ENCODE data around the gene RPTOR. TPM values are rescaled to one million over a fixed set of nuclear protein-coding genes. Genes with fewer than 3 reads are reported as not detected.

The RPTOR gene
- total RNA-seq, 6 experiments from 2014 or later = 34.4 to 39.2 (median 35.5) TPM

DNA sequence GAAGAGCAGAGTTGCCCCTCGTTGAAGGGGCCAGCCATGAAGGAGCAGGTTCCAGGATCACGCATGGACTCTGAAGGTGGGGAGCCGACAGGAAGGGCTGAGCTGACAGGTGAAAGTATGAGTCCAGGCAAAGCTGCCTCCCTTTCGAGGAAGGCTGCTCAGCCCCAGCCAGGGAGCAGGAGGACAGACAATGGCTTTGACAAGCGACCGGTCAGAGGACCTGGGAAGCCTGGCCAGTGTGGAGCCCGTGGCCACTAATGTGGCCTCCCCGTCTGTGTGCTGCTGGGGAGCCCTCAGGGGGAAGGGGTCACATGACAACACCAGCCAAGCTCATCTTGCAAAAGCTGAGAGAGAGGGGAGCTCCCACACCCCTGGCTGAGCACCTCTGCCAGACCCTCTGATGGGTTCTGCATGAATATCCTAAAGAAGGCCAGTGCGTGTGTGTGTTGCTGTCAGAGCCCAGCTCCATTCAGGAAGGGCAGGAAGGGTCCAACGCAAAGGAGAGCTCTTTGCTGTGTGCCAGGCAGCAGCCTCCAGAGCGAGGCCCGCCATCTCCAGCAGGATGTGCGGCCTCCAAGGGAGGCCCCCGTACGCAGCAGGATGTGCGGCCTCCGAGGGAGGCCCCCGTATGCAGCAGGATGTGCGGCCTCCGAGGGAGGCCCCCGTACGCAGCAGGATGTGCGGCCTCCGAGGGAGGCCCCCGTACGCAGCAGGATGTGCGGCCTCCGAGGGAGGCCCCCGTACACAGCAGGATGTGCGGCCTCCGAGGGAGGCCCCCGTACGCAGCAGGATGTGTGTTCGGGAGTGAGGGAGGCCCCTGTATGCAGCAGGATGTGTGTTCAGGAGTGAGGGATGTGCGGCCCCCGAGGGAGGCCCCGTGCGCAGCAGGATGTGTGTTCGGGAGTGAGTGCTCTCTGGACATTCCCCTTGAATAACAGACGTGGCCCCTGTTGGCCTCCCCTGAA lies 344.9 kb downstream of the RPTOR start:
- no peak for DNase-seq
- Mint-ChIP-seq H3K36me3 (ENCODE audit: low read depth) (peaks cover 38% of the 10 kb centered on the region), H3K4me3 (no peak overlapping the region), H3K4me1 (ENCODE audit: low read depth) (peaks cover 31% of the 10 kb centered on the region), H3K27me3 (ENCODE audit: insufficient read depth) (peaks cover 5% of the 10 kb centered on the region), H3K9me3 (no peaks in the 10 kb centered on the region), H3K27ac (peak overlapping the region; percentile 67)
- TF ChIP-seq, protein P1, sequence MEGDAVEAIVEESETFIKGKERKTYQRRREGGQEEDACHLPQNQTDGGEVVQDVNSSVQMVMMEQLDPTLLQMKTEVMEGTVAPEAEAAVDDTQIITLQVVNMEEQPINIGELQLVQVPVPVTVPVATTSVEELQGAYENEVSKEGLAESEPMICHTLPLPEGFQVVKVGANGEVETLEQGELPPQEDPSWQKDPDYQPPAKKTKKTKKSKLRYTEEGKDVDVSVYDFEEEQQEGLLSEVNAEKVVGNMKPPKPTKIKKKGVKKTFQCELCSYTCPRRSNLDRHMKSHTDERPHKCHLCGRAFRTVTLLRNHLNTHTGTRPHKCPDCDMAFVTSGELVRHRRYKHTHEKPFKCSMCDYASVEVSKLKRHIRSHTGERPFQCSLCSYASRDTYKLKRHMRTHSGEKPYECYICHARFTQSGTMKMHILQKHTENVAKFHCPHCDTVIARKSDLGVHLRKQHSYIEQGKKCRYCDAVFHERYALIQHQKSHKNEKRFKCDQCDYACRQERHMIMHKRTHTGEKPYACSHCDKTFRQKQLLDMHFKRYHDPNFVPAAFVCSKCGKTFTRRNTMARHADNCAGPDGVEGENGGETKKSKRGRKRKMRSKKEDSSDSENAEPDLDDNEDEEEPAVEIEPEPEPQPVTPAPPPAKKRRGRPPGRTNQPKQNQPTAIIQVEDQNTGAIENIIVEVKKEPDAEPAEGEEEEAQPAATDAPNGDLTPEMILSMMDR (IDR thresholded peaks at IDR 0.05) = no peak

DNA sequence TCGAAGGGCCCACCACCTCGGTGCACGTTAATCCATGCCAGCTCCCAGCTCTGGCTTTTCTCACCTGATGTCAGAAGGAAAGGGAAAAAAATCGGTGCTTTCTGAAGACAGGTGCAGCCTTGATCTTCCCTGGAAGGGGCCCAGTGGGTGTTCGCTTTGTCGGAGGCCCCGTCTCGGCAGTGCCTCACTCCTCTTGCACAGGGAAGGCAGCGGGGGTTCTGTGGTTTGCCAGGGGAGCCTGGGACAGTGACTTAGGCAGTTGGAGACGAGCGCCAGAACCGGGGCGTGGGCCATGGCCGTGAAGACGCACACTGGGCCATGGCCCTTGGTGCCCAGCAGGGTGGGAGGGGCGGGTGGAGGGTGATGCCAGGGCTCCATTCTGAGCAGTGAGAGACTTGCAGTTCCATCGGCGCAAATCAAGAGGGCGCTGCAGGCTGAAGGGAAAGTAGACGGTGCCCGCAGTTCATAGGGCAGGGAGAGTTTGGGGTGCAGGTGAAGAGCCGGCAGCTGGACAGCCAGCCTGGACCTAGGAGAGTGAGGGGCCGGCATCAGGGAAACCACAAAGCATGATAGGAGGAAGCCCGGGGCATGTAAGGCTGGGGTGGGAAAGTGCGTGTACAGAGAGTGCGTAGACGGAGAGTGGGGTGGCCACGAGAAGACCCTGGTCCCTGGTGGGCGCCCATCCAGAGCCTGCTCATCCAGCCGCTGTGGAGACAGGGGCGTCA lies 345.7 kb downstream of the RPTOR start:
- no peak overlapping the region for H3K4me3 Mint-ChIP-seq
- DNase-seq = no peak
- H3K4me1 Mint-ChIP-seq (ENCODE audit: low read depth) = peaks cover 31% of the 10 kb centered on the region
- peaks cover 45% of the 10 kb centered on the region for H3K36me3 Mint-ChIP-seq (ENCODE audit: low read depth)
- no peaks in the 10 kb centered on the region for H3K9me3 Mint-ChIP-seq
- TF ChIP-seq, protein P1 (IDR thresholded peaks at IDR 0.05) = no peak
- peaks cover 5% of the 10 kb centered on the region for H3K27me3 Mint-ChIP-seq (ENCODE audit: insufficient read depth)
- peak overlapping the region; percentile 96 for H3K27ac Mint-ChIP-seq

DNA sequence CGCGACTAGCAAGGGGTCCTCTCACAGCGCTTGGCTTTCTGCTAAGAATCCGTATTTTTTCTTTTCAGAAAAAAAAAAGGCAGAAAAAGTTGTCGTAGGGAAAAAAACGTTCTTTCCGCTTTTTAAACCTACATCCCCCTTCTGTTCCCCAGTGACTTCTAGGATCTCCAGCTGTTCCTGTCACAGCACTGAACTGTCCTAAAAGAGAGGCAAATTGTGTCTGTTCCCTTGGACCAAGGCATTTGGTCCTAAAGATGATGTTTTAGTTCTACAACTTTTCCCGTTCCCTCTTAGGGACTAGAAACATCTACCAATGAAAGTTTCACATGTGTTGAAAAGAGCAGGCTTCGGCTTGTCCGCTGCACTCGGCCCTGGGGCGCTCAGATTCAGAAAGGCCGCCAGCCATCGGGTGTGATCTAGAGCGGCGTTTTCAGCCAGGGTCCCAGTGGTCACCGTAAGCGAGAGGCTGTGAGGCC lies 346.3 kb downstream of the RPTOR start:
- TF ChIP-seq, protein P1 (IDR thresholded peaks at IDR 0.05) = no peak
- peak overlapping the region; percentile 96 for H3K27ac Mint-ChIP-seq
- peaks cover 48% of the 10 kb centered on the region for H3K36me3 Mint-ChIP-seq (ENCODE audit: low read depth)
- H3K9me3 Mint-ChIP-seq = no peaks in the 10 kb centered on the region
- DNase-seq = no peak
- H3K27me3 Mint-ChIP-seq (ENCODE audit: insufficient read depth) = peaks cover 5% of the 10 kb centered on the region
- peak overlapping the region; percentile 78 for H3K4me3 Mint-ChIP-seq
- peaks cover 31% of the 10 kb centered on the region for H3K4me1 Mint-ChIP-seq (ENCODE audit: low read depth)

DNA sequence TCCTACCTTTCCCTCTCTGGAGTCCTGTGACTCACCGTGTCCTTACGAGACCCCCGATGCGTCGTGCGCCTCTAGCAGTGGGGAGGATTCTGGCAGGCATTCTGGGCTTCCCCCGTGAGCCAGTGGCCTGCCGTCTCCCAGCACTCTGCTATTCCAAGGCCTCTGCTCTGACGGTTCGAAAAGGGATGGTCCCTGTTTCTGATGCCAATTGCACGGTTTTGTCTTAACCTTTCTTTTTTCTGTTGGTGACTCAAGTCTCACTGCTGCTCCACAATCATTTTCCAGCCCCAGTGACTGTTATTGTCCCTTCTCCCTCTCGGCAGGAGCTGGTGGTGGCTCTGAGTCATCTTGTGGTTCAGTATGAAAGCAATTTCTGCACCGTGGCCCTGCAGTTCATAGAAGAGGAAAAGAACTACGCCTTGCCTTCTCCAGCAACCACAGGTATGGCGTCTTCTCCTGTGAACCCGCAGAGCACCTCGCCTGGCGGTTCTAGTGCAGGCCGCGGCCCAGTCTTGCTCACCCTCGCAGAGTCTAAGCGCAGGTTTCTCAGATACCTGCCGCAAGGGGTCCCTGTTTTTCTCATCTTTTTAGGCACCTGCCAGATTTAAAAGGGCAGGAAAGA lies 346.9 kb downstream of the RPTOR start:
- H3K27me3 Mint-ChIP-seq (ENCODE audit: insufficient read depth) = peaks cover 6% of the 10 kb centered on the region
- peaks cover 45% of the 10 kb centered on the region for H3K36me3 Mint-ChIP-seq (ENCODE audit: low read depth)
- peak; percentile 91 for DNase-seq
- H3K9me3 Mint-ChIP-seq = no peaks in the 10 kb centered on the region
- TF ChIP-seq, protein P1 (IDR thresholded peaks at IDR 0.05) = 0 out of 2 replicates have a peak, but pooled peaks have one; percentile 9
- H3K4me3 Mint-ChIP-seq = peak overlapping the region; percentile 78
- H3K27ac Mint-ChIP-seq = peak overlapping the region; percentile 96
- H3K4me1 Mint-ChIP-seq (ENCODE audit: low read depth) = peaks cover 31% of the 10 kb centered on the region

All from HFFc6 (cell line).